ENCODE data around the gene MUCL3.

MUCL3 gene, protein sequence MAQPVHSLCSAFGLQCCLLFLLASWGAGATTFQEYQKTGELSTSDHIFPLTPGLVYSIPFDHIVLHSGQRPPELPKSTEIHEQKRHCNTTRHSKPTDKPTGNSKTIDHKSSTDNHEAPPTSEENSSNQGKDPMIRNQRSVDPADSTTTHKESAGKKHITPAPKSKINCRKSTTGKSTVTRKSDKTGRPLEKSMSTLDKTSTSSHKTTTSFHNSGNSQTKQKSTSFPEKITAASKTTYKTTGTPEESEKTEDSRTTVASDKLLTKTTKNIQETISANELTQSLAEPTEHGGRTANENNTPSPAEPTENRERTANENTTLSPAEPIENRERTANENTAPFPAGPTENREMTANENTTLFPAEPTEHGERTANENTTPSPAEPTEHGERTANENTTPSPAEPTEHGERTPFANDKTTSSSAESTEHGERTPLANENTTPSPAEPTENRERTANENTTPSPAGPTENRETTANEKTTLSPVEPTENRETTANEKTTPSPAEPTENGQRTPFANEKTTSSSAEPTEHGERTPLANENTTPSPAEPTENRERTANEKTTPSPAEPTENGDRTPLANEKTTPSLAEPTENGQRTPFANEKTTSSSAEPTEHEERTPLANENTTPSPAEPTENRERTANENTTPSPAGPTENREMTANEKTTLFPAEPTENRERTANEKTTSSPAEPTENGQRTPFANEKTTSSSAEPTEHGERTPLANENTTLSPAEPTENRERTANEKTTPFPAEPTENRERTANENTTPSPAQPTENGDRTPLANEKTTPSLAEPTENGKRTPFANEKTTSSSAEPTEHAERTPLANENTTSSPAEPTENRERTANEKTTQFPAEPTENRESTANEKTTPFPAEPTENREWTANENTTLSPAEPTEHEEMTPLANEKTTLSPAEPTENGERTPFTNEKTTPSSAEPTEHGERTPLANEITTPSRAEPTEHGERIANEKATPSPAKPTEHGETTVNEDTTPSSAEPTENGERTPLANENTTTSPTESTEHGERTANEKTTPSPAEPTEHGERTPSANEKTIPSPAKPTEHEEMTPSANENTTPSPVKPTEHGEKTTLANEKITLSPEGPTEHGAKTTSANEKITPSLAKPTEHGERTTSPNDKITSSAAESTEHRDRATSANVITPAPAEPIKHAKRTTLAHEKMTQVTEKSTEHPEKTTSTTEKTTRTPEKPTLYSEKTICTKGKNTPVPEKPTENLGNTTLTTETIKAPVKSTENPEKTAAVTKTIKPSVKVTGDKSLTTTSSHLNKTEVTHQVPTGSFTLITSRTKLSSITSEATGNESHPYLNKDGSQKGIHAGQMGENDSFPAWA (N-terminal part only)

GRCh38 chr6:30940361-30940986, at the start of gene MUCL3:
Gene MUCL3 (plus strand): TSS chr6:30940973. CDS start chr6:30941000, 27 bp downstream.
- DNase-seq = no peak
- H3K4me1 ChIP-seq = peaks cover 0 to 11% (median 3%) of the 10 kb centered on the region in 4 donors
- H3K4me3 ChIP-seq = no peak within 1 kb of the TSS
- intact Hi-C loops (cut with DNase I; ENCODE audit: low total_unique reads) = no loop called here
- TF ChIP-seq, protein P1, sequence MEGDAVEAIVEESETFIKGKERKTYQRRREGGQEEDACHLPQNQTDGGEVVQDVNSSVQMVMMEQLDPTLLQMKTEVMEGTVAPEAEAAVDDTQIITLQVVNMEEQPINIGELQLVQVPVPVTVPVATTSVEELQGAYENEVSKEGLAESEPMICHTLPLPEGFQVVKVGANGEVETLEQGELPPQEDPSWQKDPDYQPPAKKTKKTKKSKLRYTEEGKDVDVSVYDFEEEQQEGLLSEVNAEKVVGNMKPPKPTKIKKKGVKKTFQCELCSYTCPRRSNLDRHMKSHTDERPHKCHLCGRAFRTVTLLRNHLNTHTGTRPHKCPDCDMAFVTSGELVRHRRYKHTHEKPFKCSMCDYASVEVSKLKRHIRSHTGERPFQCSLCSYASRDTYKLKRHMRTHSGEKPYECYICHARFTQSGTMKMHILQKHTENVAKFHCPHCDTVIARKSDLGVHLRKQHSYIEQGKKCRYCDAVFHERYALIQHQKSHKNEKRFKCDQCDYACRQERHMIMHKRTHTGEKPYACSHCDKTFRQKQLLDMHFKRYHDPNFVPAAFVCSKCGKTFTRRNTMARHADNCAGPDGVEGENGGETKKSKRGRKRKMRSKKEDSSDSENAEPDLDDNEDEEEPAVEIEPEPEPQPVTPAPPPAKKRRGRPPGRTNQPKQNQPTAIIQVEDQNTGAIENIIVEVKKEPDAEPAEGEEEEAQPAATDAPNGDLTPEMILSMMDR (IDR thresholded peaks at IDR 0.05) = no peak
- no peak within 1 kb of the TSS for H3K27ac ChIP-seq
- H3K27me3 ChIP-seq = peaks cover 0 to 42% of the 10 kb centered on the region in 2 donors
- H3K36me3 ChIP-seq = no peaks in the 10 kb centered on the region
- H3K9me3 ChIP-seq = no peaks in the 10 kb centered on the region

DNA sequence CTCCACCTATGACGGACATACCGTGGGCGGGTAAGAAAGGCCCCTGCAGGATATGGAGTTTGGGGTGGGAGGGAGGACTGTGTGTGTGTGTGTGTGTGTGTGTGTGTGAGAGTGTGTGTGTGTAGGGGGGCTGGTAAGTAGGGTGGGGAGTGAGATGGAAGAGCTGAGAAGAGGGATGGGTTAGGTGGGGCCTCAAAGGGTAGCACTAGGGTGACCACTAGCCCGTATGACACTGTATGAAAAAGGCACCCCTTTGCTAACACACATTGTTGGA, 49.4 kb upstream of the MUCL3 start:
- Histone ChIP-seq H3K27ac (no peak overlapping the region), H3K4me3 (no peak overlapping the region), H3K27me3 (no peaks in the 10 kb centered on the region), H3K9me3 (no peaks in the 10 kb centered on the region), H3K4me1 (peaks cover 0 to 35% (median 8%) of the 10 kb centered on the region in 4 donors), H3K36me3 (peaks cover 32 to 79% (median 70%) of the 10 kb centered on the region in 3 donors)
- DNase-seq = no peak
- intact Hi-C loops (cut with DNase I; ENCODE audit: low total_unique reads) = no loop called here
- TF ChIP-seq, protein P1 (IDR thresholded peaks at IDR 0.05) = no peak

DNA sequence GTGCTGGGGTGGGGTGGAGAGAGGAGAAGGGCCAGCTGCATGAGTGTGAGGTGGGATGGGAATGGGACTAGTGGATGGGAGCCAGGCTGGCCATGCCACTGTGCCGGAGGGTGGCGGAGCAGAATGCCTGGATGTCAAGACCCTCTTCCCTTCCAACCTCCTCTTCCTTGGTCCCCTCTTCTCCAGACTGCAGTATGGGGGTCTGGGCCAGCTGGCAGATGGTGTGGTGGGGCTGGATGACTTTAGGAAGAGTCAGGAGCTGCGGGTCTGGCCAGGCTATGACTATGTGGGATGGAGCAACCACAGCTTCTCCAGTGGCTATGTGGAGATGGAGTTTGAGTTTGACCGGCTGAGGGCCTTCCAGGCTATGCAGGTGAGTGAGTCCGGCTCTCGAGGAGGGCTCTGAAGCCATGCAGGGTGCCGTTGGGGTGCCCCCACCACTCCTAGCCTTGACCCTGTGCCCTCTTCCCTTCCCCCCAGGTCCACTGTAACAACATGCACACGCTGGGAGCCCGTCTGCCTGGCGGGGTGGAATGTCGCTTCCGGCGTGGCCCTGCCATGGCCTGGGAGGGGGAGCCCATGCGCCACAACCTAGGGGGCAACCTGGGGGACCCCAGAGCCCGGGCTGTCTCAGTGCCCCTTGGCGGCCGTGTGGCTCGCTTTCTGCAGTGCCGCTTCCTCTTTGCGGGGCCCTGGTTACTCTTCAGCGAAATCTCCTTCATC, 48.8 kb upstream of the MUCL3 start:
- TF ChIP-seq, protein P1 (IDR thresholded peaks at IDR 0.05) = no peak
- no peak overlapping the region for H3K27ac ChIP-seq
- DNase-seq = peak in 1 of 2 donors; percentile 51

GRCh38 chr6:30893001-30893591, 47.7 kb upstream of the MUCL3 start:
- Histone ChIP-seq H3K36me3 (peaks cover 41 to 96% (median 87%) of the 10 kb centered on the region in 3 donors), H3K4me3 (no peak overlapping the region), H3K4me1 (peaks cover 0 to 24% (median 3%) of the 10 kb centered on the region in 4 donors), H3K9me3 (no peaks in the 10 kb centered on the region), H3K27ac (no peak overlapping the region), H3K27me3 (no peaks in the 10 kb centered on the region)
- TF ChIP-seq, protein P1 (IDR thresholded peaks at IDR 0.05) = no peak
- DNase-seq = no peak
- intact Hi-C loops (cut with DNase I; ENCODE audit: low total_unique reads) = no loop called here

More for the DNA sequence above, 48.8 kb upstream of the MUCL3 start:
- Histone ChIP-seq H3K27me3 (no peaks in the 10 kb centered on the region), H3K9me3 (no peaks in the 10 kb centered on the region), H3K36me3 (peaks cover 32 to 85% (median 76%) of the 10 kb centered on the region in 3 donors), H3K4me3 (no peak overlapping the region), H3K4me1 (peaks cover 0 to 29% (median 4%) of the 10 kb centered on the region in 4 donors)
- intact Hi-C loops (cut with DNase I; ENCODE audit: low total_unique reads) = no loop called here
